Effector CD4-positive, alpha-beta T cell (primary cell): Measurements from ENCODE around the gene DDX59.

Experiments used
- DNase-seq: peaks from one replicate; pipeline ENCODE4 v3.0.0-alpha.2; 2020

DDX59 gene

GRCh38 chr1:200628223-200628881 is 41.4 kb downstream of the DDX59 start:
- DNase-seq, result no peak

- no peak for DNase-seq
Observed at GRCh38 chr1:200627575-200628222, 42.0 kb downstream of the DDX59 start.

- DNase-seq, result no peak
Observed at GRCh38 chr1:200626853-200627534, 42.7 kb downstream of the DDX59 start.

- no peak for DNase-seq
Observed at GRCh38 chr1:200625381-200625824, 44.3 kb downstream of the DDX59 start.

- DNase-seq, result no peak
Observed at GRCh38 chr1:200624679-200625335, 44.9 kb downstream of the DDX59 start.

- DNase-seq, result peak; percentile 91
Observed at GRCh38 chr1:200620273-200621131, 49.2 kb downstream of the DDX59 start, which contains the start of gene KIF14. Gene KIF14 (minus strand): TSS chr1:200620751. CDS start chr1:200618723, 2,028 bp downstream.

GRCh38 chr1:200619894-200620272 is 49.8 kb downstream of the DDX59 start:
- no peak for DNase-seq

GRCh38 chr1:200610846-200611245 is 58.9 kb downstream of the DDX59 start:
- DNase-seq, result no peak

GRCh38 chr1:200602632-200603031 is 67.1 kb downstream of the DDX59 start:
- no peak for DNase-seq
